Fibroblast of lung (primary cell): ENCODE measurements around the gene EYS. TPM values are rescaled to one million over a fixed set of nuclear protein-coding genes. Genes with fewer than 3 reads are reported as not detected.

Experiments
- DNase-seq, 2 donors: peaks; one replicate each; pipeline versions ENCODE4 v3.0.0 to v3.0.0-alpha.2; 2010; ENCODE audit warnings: low read depth in 2 of 2
- H2AFZ ChIP-seq: 2 replicates; pipeline ENCODE4 v1.5.1; 2012; ENCODE audit warnings: low read length, control low read depth, inconsistent platforms
- H3K27ac ChIP-seq: 2 replicates; pipeline ENCODE4 v1.5.1; 2011; ENCODE audit warnings: low read length, control low read depth; ENCODE audit not compliant: insufficient read depth
- H3K27me3 ChIP-seq: 2 replicates; pipeline ENCODE4 v1.5.1; 2011; ENCODE audit warnings: mild to moderate bottlenecking, low read length; ENCODE audit not compliant: control insufficient read depth, insufficient read depth
- H3K36me3 ChIP-seq: 2 replicates; pipeline ENCODE4 v1.5.1; 2011; ENCODE audit warnings: low read length; ENCODE audit not compliant: control insufficient read depth, insufficient read depth
- H3K4me1 ChIP-seq: 2 replicates; pipeline ENCODE4 v1.5.1; 2011; ENCODE audit warnings: low read length; ENCODE audit not compliant: control insufficient read depth, insufficient read depth; ENCODE audit errors: extremely low read depth
- H3K4me2 ChIP-seq: 2 replicates; pipeline ENCODE4 v1.5.1; 2011; ENCODE audit warnings: low read length, control low read depth; ENCODE audit not compliant: insufficient read depth; ENCODE audit errors: extremely low read depth
- H3K4me3 ChIP-seq, 4 experiments: fragments of 200-600 bp in 1 of 4; sonication (generic) in 1 of 4; replicated peaks in 1 of 4; 2 replicates each; pipeline ENCODE4 v1.5.1; 2011 to 2016; ENCODE audit warnings: low read length in 4 of 4, low read depth in 3 of 4, mild to moderate bottlenecking in 3 of 4, control low read depth in 2 of 4, inconsistent platforms in 1 of 4, mixed read lengths in 1 of 4; ENCODE audit not compliant: insufficient read depth in 1 of 4; ENCODE audit errors: control extremely low read depth in 1 of 4
- H3K79me2 ChIP-seq: 2 replicates; pipeline ENCODE4 v1.5.1; 2012; ENCODE audit warnings: mild to moderate bottlenecking, low read length, inconsistent platforms; ENCODE audit not compliant: control insufficient read depth, insufficient read depth
- H3K9ac ChIP-seq: 2 replicates; pipeline ENCODE4 v1.5.1; 2011; ENCODE audit warnings: mild to moderate bottlenecking, low read length, control low read depth; ENCODE audit not compliant: insufficient read depth
- H3K9me3 ChIP-seq: 2 replicates; pipeline ENCODE4 v1.5.1; 2012; ENCODE audit warnings: low read depth, low read length; ENCODE audit not compliant: control insufficient read depth, insufficient read depth
- H4K20me1 ChIP-seq: 2 replicates; pipeline ENCODE4 v1.5.1; 2011; ENCODE audit warnings: low read length; ENCODE audit not compliant: control insufficient read depth, insufficient read depth; ENCODE audit errors: extremely low read depth
- EZH2 ChIP-seq: IDR thresholded peaks from 2 replicates; pipeline ENCODE4 v1.5.1; 2012; ENCODE audit warnings: low read length, control low read depth, mild to moderate bottlenecking; ENCODE audit errors: missing control alignments
- polyA plus RNA-seq, 2 donors: library from polyadenylated mRNA; depleted of rRNA in 1 of 2; stranded (reverse) in 1 of 2; unstranded in 1 of 2; fragments of >200 nt; gene quantifications; 2 replicates each; pipeline ENCODE4 v1.2.1, GENCODE V29; 2011 to 2012; ENCODE audit warnings: missing spikeins in 1 of 2
- total RNA-seq: library from RNA; depleted of rRNA; stranded (reverse); fragments of >200 nt; gene quantifications from 2 replicates; pipeline ENCODE4 v1.2.1, GENCODE V29; 2014
- TF ChIP-seq, protein P1 (sequence below), 2 donors: IDR thresholded peaks in 1 of 2; conservative IDR thresholded peaks in 1 of 2; 1 replicate in 1 of 2; 2 replicates in 1 of 2; pipeline ENCODE4 v1.5.1; 2011 to 2012; ENCODE audit warnings: low read length in 2 of 2, control low read depth in 1 of 2, inconsistent platforms in 1 of 2, low read depth in 1 of 2, mild to moderate bottlenecking in 1 of 2

Gene EYS
- total and polyA plus RNA-seq, 2 donors (not counting 1 experiment from before 2014, with no cell fraction given), result under 0.01 TPM; not detected in 1

DNA sequence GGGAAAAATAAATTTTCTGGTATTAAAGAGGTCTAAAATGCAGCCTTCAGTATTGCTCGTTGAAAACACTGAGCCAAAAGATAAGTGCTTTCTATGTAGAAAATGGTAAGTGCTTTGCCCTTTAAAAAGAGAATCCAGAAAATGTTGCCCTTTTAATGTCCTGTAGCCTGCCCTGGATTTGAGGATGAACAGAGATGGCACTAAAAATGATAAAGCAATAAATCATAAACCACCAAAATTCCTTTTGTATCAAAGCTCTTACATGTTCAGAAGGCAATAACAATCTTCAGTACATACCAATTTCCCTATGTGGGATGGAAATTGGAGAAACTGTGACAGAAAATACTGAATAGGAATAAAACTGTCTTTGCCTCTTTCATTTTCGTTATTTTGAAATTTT is 1665.7 kb downstream of the EYS start:
- no peaks in the 10 kb centered on the region for H3K79me2 ChIP-seq
- H3K27ac ChIP-seq, result no peak overlapping the region
- H3K4me1 ChIP-seq, result no peaks in the 10 kb centered on the region
- H2AFZ ChIP-seq, result no peak overlapping the region
- H3K4me3 ChIP-seq, result no peak overlapping the region
- no peaks in the 10 kb centered on the region for H3K36me3 ChIP-seq
- no peak for DNase-seq
- TF ChIP-seq EZH2, result no peak
- H3K9ac ChIP-seq, result no peak overlapping the region
- no peaks in the 10 kb centered on the region for H4K20me1 ChIP-seq
- H3K27me3 ChIP-seq, result no peaks in the 10 kb centered on the region
- no peak overlapping the region for H3K4me2 ChIP-seq
- no peaks in the 10 kb centered on the region for H3K9me3 ChIP-seq

DNA sequence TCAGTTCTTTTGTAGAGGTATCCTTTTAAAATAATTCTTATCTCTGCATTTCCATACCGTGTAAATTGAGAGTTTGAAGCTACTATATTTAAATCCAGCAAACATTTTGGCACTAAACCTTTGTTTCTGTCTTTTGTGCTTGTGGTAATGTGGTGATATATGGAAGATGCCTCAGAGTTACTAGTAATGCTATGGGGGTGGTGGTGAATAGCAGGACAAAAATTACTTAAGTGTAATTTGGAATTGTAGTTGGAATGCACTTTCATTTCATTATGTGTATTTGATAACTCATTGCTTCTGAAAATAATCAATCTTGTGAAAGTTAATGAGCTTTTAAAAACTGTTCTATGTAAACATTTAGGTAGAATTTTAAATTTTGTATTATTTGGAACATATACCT is 1666.9 kb downstream of the EYS start:
- Histone ChIP-seq H3K27me3 (no peaks in the 10 kb centered on the region), H4K20me1 (no peaks in the 10 kb centered on the region), H3K27ac (no peak overlapping the region), H3K9ac (no peak overlapping the region), H3K9me3 (no peaks in the 10 kb centered on the region), H3K79me2 (no peaks in the 10 kb centered on the region), H2AFZ (no peak overlapping the region), H3K4me1 (no peaks in the 10 kb centered on the region), H3K4me2 (no peak overlapping the region), H3K36me3 (no peaks in the 10 kb centered on the region), H3K4me3 (no peak overlapping the region)
- TF ChIP-seq, protein P1, sequence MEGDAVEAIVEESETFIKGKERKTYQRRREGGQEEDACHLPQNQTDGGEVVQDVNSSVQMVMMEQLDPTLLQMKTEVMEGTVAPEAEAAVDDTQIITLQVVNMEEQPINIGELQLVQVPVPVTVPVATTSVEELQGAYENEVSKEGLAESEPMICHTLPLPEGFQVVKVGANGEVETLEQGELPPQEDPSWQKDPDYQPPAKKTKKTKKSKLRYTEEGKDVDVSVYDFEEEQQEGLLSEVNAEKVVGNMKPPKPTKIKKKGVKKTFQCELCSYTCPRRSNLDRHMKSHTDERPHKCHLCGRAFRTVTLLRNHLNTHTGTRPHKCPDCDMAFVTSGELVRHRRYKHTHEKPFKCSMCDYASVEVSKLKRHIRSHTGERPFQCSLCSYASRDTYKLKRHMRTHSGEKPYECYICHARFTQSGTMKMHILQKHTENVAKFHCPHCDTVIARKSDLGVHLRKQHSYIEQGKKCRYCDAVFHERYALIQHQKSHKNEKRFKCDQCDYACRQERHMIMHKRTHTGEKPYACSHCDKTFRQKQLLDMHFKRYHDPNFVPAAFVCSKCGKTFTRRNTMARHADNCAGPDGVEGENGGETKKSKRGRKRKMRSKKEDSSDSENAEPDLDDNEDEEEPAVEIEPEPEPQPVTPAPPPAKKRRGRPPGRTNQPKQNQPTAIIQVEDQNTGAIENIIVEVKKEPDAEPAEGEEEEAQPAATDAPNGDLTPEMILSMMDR (conservative IDR thresholded peaks at IDR 0.05 in 1 of 2, IDR thresholded peaks at IDR 0.05 in 1 of 2; ENCODE audit: low read depth in 1 of 2, low read length in 2 of 2), result no peak
- TF ChIP-seq EZH2, result no peak
- DNase-seq, result no peak

DNA sequence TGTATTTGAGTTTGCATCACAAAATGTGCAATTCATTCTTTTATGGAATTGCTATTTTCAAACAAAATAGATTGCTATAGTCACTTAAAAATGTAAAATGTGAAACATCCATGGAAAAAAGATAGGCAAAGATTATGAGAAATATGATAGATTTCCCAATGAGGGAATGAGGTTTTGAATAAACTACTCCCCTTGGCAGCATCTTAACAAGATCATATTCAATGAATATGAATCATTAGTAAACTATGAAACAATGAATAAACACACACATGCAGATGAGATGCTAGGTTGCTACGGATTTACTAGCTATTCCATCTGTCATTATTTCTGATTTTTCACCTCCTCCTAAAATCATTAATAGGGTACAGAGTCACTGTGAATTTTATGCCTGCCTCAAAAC is 1669.6 kb downstream of the EYS start:
- no peak overlapping the region for H3K4me3 ChIP-seq
- no peak overlapping the region for H2AFZ ChIP-seq
- peak in 1 of 2 donors; percentile 19 for DNase-seq

More for the DNA sequence above, 1669.6 kb downstream of the EYS start:
- H3K36me3 ChIP-seq, result no peaks in the 10 kb centered on the region
- no peaks in the 10 kb centered on the region for H3K79me2 ChIP-seq
- no peak overlapping the region for H3K27ac ChIP-seq
- peaks cover 2% of the 10 kb centered on the region for H3K4me1 ChIP-seq
- no peaks in the 10 kb centered on the region for H3K27me3 ChIP-seq
- TF ChIP-seq EZH2, result no peak
- TF ChIP-seq, protein P1 (conservative IDR thresholded peaks at IDR 0.05 in 1 of 2, IDR thresholded peaks at IDR 0.05 in 1 of 2; ENCODE audit: low read depth in 1 of 2, low read length in 2 of 2), result no peak
- H4K20me1 ChIP-seq, result no peaks in the 10 kb centered on the region
- H3K4me2 ChIP-seq, result no peak overlapping the region
- H3K9me3 ChIP-seq, result no peaks in the 10 kb centered on the region
- H3K9ac ChIP-seq, result no peak overlapping the region
